CD4-positive, CD25-positive, alpha-beta regulatory T cell (primary cell): ENCODE results near the gene CXCL8. TPM values are rescaled to one million over a fixed set of nuclear protein-coding genes. Genes with fewer than 3 reads are reported as not detected.

ENCODE experiments used
- ATAC-seq, 2 donors: fragments of 150-1000 bp; cut with Tn5 transposase; one replicate each; pipeline ENCODE4 v1.10.0; 2021; ENCODE audit warnings: low read depth in 2 of 2, moderate number of reproducible peaks in 2 of 2, moderate library complexity in 1 of 2
- DNase-seq, 3 donors: peaks; one replicate each; pipeline versions ENCODE4 v3.0.0 to v3.0.0-alpha.2; 2012 to 2022; ENCODE audit warnings: mixed read lengths in 1 of 3
- H3K27ac ChIP-seq: one replicate; pipeline ENCODE4 v1.7.0; 2013; ENCODE audit warnings: mild to moderate bottlenecking, low read length; ENCODE audit not compliant: insufficient read depth, poor library complexity, severe bottlenecking
- H3K27me3 ChIP-seq: one replicate; pipeline ENCODE4 v1.7.0; 2013; ENCODE audit warnings: low read length; ENCODE audit not compliant: control insufficient read depth, insufficient read depth
- H3K36me3 ChIP-seq: one replicate; pipeline ENCODE4 v1.7.0; 2013; ENCODE audit warnings: mild to moderate bottlenecking, low read length, moderate library complexity; ENCODE audit not compliant: control insufficient read depth, insufficient read depth
- H3K4me1 ChIP-seq: 2 replicates; pipeline ENCODE4 v1.7.0; 2013; ENCODE audit warnings: mild to moderate bottlenecking, low read length; ENCODE audit not compliant: insufficient read depth, control insufficient read depth, poor library complexity, severe bottlenecking
- H3K4me3 ChIP-seq: one replicate; pipeline ENCODE4 v1.7.0; 2013; ENCODE audit warnings: low read depth, mild to moderate bottlenecking, low read length, moderate library complexity
- H3K9me3 ChIP-seq, 2 experiments: 1 replicate in 1 of 2; 2 replicates in 1 of 2; pipeline ENCODE4 v1.7.0; 2013; ENCODE audit warnings: low read length in 2 of 2, mild to moderate bottlenecking in 1 of 2, moderate library complexity in 1 of 2; ENCODE audit not compliant: control insufficient read depth in 2 of 2
- H3K27ac Mint-ChIP-seq, 3 donors: one replicate each; pipeline ENCODE4 v1.8.0; 2020 to 2022; ENCODE audit warnings: mild to moderate bottlenecking in 3 of 3, mixed read lengths in 3 of 3, moderate library complexity in 2 of 3
- H3K27me3 Mint-ChIP-seq: one replicate; pipeline ENCODE4 v1.8.0; 2022; ENCODE audit warnings: mild to moderate bottlenecking, mixed read lengths
- H3K36me3 Mint-ChIP-seq: one replicate; pipeline ENCODE4 v1.8.0; 2020; ENCODE audit warnings: mixed read lengths
- H3K4me1 Mint-ChIP-seq, 4 donors: one replicate each; pipeline ENCODE4 v1.8.0; 2020 to 2022; ENCODE audit warnings: mixed read lengths in 4 of 4, mild to moderate bottlenecking in 1 of 4
- H3K4me3 Mint-ChIP-seq, 4 donors: one replicate each; pipeline ENCODE4 v1.8.0; 2020 to 2022; ENCODE audit warnings: mild to moderate bottlenecking in 4 of 4, mixed read lengths in 4 of 4, moderate library complexity in 3 of 4
- H3K9me3 Mint-ChIP-seq, 7 donors: one replicate each; pipeline ENCODE4 v1.8.0; 2020 to 2022; ENCODE audit warnings: mixed read lengths in 7 of 7, mild to moderate bottlenecking in 3 of 7, moderate library complexity in 2 of 7
- polyA plus RNA-seq, 4 donors: library from polyadenylated mRNA; unstranded; fragments of 300-500 nt; fragmentation: Illumina TruSeq; gene quantifications; one replicate each; pipeline ENCODE4 v1.2.3, GENCODE V29; 2021
- total RNA-seq: library from RNA; stranded (reverse); gene quantifications from one replicate; pipeline ENCODE4 v1.2.3, GENCODE V29; 2022

Gene CXCL8
- total and polyA plus RNA-seq, 5 donors from 2014 or later: 0.14 to 0.52 (median 0.31) TPM; not detected in 2

- H3K27me3 Mint-ChIP-seq: no peaks in the 10 kb centered on the region
- Histone ChIP-seq H3K36me3 (no peaks in the 10 kb centered on the region), H3K4me1 (no peaks in the 10 kb centered on the region), H3K4me3 (no peak overlapping the region), H3K27me3 (no peaks in the 10 kb centered on the region), H3K27ac (no peak overlapping the region), H3K9me3 (no peaks in the 10 kb centered on the region)
- H3K9me3 Mint-ChIP-seq: peaks cover 0 to 8% (median 0%) of the 10 kb centered on the region in 7 donors
- no peak for ATAC-seq
- no peak overlapping the region for H3K4me3 Mint-ChIP-seq
- H3K36me3 Mint-ChIP-seq: no peaks in the 10 kb centered on the region
- no peak overlapping the region for H3K27ac Mint-ChIP-seq
- no peaks in the 10 kb centered on the region for H3K4me1 Mint-ChIP-seq
- DNase-seq: no peak
These were observed 37.2 kb downstream of the CXCL8 start for GRCh38 chr4:73777612-73778011.

- Histone ChIP-seq H3K36me3 (no peaks in the 10 kb centered on the region), H3K9me3 (no peaks in the 10 kb centered on the region), H3K27ac (no peak overlapping the region), H3K4me1 (no peaks in the 10 kb centered on the region), H3K4me3 (no peak overlapping the region), H3K27me3 (no peaks in the 10 kb centered on the region)
- DNase-seq (no peak), ATAC-seq (no peak)
- H3K36me3 Mint-ChIP-seq: no peaks in the 10 kb centered on the region
- H3K4me3 Mint-ChIP-seq: no peak overlapping the region
- H3K27me3 Mint-ChIP-seq: no peaks in the 10 kb centered on the region
- no peaks in the 10 kb centered on the region for H3K4me1 Mint-ChIP-seq
- no peak overlapping the region for H3K27ac Mint-ChIP-seq
- peaks cover 0 to 8% (median 0%) of the 10 kb centered on the region in 7 donors for H3K9me3 Mint-ChIP-seq
These were observed 39.9 kb downstream of the CXCL8 start for GRCh38 chr4:73780243-73780642.

DNA sequence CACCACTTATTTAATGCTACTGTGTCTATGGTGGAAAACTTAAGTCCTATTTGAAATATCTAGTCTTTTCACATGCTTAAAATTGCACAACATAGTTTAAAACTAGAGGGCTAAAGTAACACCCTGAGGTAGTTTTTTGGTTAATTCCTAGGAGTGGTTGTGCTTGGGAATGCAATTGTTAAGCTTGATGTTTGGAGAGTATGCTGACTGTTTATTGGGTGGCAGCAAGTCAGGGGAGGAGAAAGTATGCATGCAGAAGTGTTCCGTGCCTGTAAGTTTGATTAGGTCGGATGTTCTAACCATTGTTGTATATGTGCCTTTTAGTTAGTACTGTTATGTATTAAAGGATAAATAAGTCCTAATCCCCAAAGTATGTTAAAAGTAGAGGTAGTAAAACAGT, 40.5 kb downstream of the CXCL8 start:
- Mint-ChIP-seq H3K27me3 (no peaks in the 10 kb centered on the region), H3K36me3 (no peaks in the 10 kb centered on the region), H3K4me3 (no peak overlapping the region), H3K4me1 (no peaks in the 10 kb centered on the region), H3K27ac (no peak overlapping the region), H3K9me3 (peaks cover 0 to 8% (median 0%) of the 10 kb centered on the region in 7 donors)
- Histone ChIP-seq H3K4me1 (no peaks in the 10 kb centered on the region), H3K9me3 (no peaks in the 10 kb centered on the region), H3K4me3 (no peak overlapping the region), H3K27me3 (no peaks in the 10 kb centered on the region), H3K36me3 (no peaks in the 10 kb centered on the region), H3K27ac (no peak overlapping the region)
- DNase-seq (no peak), ATAC-seq (no peak)

DNA sequence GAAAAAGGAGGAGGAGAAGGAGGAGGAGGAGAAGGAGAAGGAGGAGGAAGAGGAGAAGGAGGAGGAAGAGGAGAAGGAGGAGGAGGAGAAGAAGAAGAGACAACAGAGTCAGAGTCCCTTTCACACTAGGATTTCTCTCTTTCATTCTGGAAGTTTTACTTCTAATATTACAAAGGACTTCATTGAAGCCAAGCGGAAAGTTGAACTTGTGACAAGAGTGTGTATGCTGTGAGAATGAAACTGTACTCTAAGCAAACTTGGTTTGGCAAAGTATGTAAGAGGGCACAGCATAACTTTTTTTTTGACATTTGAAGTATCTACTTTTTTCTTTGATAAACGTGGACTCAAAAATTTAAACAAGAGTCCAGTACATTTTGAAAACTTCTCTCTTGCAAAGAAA, 48.0 kb downstream of the CXCL8 start:
- H3K27me3 Mint-ChIP-seq: no peaks in the 10 kb centered on the region
- H3K36me3 Mint-ChIP-seq: no peaks in the 10 kb centered on the region
- Histone ChIP-seq H3K27me3 (no peaks in the 10 kb centered on the region), H3K27ac (no peak overlapping the region), H3K9me3 (no peaks in the 10 kb centered on the region), H3K36me3 (no peaks in the 10 kb centered on the region), H3K4me3 (no peak overlapping the region), H3K4me1 (no peaks in the 10 kb centered on the region)
- ATAC-seq: no peak
- no peak overlapping the region for H3K27ac Mint-ChIP-seq
- DNase-seq: no peak
- H3K4me1 Mint-ChIP-seq: no peaks in the 10 kb centered on the region
- H3K4me3 Mint-ChIP-seq: no peak overlapping the region
- H3K9me3 Mint-ChIP-seq: peaks cover 0 to 8% (median 1%) of the 10 kb centered on the region in 7 donors

Other genes with a start within 250 kb of the CXCL8 start
- gene RASSF6, start 120.1 kb upstream of the CXCL8 start, total RNA-seq: not detected
- gene RASSF6, start 120.1 kb upstream of the CXCL8 start, polyA plus RNA-seq: under 1 TPM in 2 of 4 donors, not detected in 2; 0.15 to 0.31 TPM
- gene CXCL6, start 96.1 kb downstream of the CXCL8 start, total RNA-seq: not detected
- not detected for gene CXCL6, start 96.1 kb downstream of the CXCL8 start, polyA plus RNA-seq
- 3.0 TPM for gene PF4V1, start 112.7 kb downstream of the CXCL8 start, total RNA-seq
- not detected for gene PF4V1, start 112.7 kb downstream of the CXCL8 start, polyA plus RNA-seq
- gene CXCL1, start 128.8 kb downstream of the CXCL8 start, total RNA-seq: not detected
- not detected for gene CXCL1, start 128.8 kb downstream of the CXCL8 start, polyA plus RNA-seq
- gene PF4, start 241.5 kb downstream of the CXCL8 start, total RNA-seq: 62.5 TPM
- gene PF4, start 241.5 kb downstream of the CXCL8 start, polyA plus RNA-seq: not detected
- gene PPBP, start 247.6 kb downstream of the CXCL8 start, total RNA-seq: 173 TPM
- gene PPBP, start 247.6 kb downstream of the CXCL8 start, polyA plus RNA-seq: under 1 TPM in 1 of 4 donors, not detected in 3; 0.29 TPM